SK-N-MC (cell line): ENCODE results near the gene MYH13.

Experiments used
- EZH2 ChIP-seq: fragments of 200-600 bp; sonication (generic); IDR thresholded peaks from one replicate; pipeline ENCODE4 v1.6.1; 2017; ENCODE audit warnings: antibody characterized with exemption
- POLR2AphosphoS5 ChIP-seq: IDR thresholded peaks from 2 replicates; pipeline ENCODE4 v1.6.1; 2012; ENCODE audit warnings: mild to moderate bottlenecking, low read depth, low read length, borderline replicate concordance

- TF ChIP-seq EZH2 (no peak), POLR2AphosphoS5 (no peak)
These were observed 107.6 kb downstream of the MYH13 start for GRCh38 chr17:10265100-10265810.
